Ishikawa (cell line): ENCODE results near the gene COPS8.
A peak's percentile ranks its signal among the peaks of the same experiment; 100 is the strongest.

Source experiments
- CEBPB ChIP-seq: IDR thresholded peaks from 2 replicates; pipeline ENCODE4 v1.6.1; 2012
- CREB1 ChIP-seq: IDR thresholded peaks from 2 replicates; pipeline ENCODE4 v1.6.1; 2012; ENCODE audit warnings: low read depth
- EGR1 ChIP-seq: IDR thresholded peaks from 2 replicates; pipeline ENCODE4 v1.6.1; 2012
- EP300 ChIP-seq: IDR thresholded peaks from 2 replicates; pipeline ENCODE4 v1.6.1; 2012; ENCODE audit warnings: borderline replicate concordance
- FOXM1 ChIP-seq: IDR thresholded peaks from 2 replicates; pipeline ENCODE4 v1.6.1; 2012; ENCODE audit warnings: low read depth, borderline replicate concordance
- RAD21 ChIP-seq: IDR thresholded peaks from 2 replicates; pipeline ENCODE4 v1.6.1; 2012; ENCODE audit warnings: low read depth
- TAF1 ChIP-seq: IDR thresholded peaks from 2 replicates; pipeline ENCODE4 v1.6.1; 2012; ENCODE audit warnings: low read depth, mild to moderate bottlenecking
- TCF12 ChIP-seq: IDR thresholded peaks from 2 replicates; pipeline ENCODE4 v1.6.1; 2012; ENCODE audit warnings: low read depth
- TEAD4 ChIP-seq: IDR thresholded peaks from 2 replicates; pipeline ENCODE4 v1.6.1; 2012
- YY1 ChIP-seq: IDR thresholded peaks from 2 replicates; pipeline ENCODE4 v1.6.1; 2012; ENCODE audit warnings: low read depth
- ZBTB7A ChIP-seq: IDR thresholded peaks from 2 replicates; pipeline ENCODE4 v1.6.1; 2012; ENCODE audit warnings: low read depth
- TF ChIP-seq, protein P1 (sequence below): IDR thresholded peaks from 2 replicates; pipeline ENCODE4 v1.6.1; 2012
- TF ChIP-seq, protein P2 (sequence below): IDR thresholded peaks from 2 replicates; pipeline ENCODE4 v1.6.1; 2012
- TF ChIP-seq, protein P3 (sequence below): IDR thresholded peaks from 2 replicates; pipeline ENCODE4 v1.6.1; 2012; ENCODE audit warnings: low read depth, mild to moderate bottlenecking

The COPS8 gene

DNA sequence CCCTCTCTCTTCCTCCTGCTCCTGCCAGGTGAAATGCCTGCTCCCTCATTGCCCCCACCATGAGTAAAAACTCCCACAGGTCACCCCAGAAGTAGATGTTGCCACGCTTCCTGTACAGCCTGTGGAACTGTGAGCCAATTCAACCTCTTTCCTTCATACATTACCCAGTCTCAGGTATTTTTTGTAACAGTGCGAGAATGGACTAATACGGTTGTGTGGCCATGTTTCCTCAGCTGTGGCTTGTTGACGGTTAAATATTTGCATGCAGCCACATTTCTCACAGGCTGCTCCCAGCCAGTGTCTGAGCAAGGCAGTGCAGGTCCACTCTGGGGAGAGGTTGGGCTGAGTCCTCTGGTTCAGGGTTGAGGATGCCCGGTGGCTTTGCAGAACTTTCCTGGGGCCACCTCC is 27.8 kb upstream of the COPS8 start:
- TF ChIP-seq ZBTB7A (no peak), EP300 (no peak), TEAD4 (no peak), TAF1 (no peak), FOXM1 (no peak), TCF12 (no peak), CREB1 (no peak)
- TF ChIP-seq, protein P1, sequence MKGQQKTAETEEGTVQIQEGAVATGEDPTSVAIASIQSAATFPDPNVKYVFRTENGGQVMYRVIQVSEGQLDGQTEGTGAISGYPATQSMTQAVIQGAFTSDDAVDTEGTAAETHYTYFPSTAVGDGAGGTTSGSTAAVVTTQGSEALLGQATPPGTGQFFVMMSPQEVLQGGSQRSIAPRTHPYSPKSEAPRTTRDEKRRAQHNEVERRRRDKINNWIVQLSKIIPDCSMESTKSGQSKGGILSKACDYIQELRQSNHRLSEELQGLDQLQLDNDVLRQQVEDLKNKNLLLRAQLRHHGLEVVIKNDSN = no peak

DNA sequence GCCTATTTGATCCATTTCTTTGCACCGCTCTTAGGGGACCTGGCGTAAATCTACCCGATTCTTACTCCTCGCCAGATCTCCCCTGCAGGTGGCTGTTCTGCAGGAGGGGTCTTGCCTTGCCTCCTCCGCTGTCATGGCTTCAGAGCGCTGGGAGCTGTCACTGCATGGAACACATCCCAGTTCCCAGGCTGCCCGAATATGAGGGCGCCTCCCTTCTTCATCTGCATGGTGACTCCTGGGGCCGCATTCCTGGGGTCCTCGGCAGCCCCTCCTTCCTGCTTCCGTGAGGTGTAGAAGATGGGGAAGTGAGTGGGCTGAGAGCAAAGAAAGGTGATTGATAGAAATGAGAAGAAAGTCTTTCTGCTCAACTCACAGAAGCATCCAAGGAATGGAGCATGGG is 27.3 kb upstream of the COPS8 start:
- TF ChIP-seq CREB1 (no peak), TAF1 (no peak), EGR1 (no peak)
- TF ChIP-seq, protein P2, sequence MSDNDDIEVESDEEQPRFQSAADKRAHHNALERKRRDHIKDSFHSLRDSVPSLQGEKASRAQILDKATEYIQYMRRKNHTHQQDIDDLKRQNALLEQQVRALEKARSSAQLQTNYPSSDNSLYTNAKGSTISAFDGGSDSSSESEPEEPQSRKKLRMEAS = no peak

DNA sequence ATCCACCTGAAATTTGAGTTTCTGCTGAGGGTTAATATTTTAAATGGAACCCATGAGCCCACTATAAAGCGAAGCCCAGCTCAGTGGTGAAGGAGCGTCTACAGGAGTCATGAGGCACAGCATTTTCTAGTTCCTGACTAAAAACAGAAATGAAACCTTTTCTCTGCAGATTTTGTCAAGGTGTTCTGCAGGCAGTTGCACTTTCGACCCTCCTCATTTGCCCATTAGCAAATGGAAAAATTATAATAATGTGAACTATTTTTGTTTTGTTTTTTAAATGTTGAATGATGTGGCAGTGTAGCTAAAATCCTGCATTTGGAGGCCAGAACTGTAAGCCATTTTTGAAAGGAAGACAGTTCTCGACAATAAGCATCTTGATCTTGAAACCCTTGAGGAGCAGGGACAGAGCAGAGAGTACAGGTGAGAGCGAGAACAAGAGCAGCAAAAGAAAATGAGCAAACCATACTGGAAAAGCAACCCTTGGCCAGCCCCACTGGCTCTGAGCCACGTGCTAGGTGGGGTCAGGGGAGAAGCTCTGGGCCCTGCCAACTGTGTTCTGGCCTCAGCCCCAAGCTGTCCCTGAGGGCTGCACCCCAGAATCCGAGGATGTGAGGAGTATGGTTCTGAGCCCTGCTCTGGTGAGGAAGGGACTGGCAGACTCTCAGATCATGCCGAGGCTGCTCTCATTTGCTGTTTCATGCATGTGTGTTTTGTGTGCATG is 26.4 kb upstream of the COPS8 start:
- no peak for TF ChIP-seq EGR1
- no peak for TF ChIP-seq TEAD4
- TF ChIP-seq, protein P3, sequence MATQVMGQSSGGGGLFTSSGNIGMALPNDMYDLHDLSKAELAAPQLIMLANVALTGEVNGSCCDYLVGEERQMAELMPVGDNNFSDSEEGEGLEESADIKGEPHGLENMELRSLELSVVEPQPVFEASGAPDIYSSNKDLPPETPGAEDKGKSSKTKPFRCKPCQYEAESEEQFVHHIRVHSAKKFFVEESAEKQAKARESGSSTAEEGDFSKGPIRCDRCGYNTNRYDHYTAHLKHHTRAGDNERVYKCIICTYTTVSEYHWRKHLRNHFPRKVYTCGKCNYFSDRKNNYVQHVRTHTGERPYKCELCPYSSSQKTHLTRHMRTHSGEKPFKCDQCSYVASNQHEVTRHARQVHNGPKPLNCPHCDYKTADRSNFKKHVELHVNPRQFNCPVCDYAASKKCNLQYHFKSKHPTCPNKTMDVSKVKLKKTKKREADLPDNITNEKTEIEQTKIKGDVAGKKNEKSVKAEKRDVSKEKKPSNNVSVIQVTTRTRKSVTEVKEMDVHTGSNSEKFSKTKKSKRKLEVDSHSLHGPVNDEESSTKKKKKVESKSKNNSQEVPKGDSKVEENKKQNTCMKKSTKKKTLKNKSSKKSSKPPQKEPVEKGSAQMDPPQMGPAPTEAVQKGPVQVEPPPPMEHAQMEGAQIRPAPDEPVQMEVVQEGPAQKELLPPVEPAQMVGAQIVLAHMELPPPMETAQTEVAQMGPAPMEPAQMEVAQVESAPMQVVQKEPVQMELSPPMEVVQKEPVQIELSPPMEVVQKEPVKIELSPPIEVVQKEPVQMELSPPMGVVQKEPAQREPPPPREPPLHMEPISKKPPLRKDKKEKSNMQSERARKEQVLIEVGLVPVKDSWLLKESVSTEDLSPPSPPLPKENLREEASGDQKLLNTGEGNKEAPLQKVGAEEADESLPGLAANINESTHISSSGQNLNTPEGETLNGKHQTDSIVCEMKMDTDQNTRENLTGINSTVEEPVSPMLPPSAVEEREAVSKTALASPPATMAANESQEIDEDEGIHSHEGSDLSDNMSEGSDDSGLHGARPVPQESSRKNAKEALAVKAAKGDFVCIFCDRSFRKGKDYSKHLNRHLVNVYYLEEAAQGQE = no peak
- TF ChIP-seq, protein P1 = no peak
- TF ChIP-seq YY1 = no peak
- TF ChIP-seq, protein P2 = no peak
- TF ChIP-seq TAF1 = no peak
- no peak for TF ChIP-seq TCF12
- no peak for TF ChIP-seq EP300
- no peak for TF ChIP-seq CEBPB

DNA sequence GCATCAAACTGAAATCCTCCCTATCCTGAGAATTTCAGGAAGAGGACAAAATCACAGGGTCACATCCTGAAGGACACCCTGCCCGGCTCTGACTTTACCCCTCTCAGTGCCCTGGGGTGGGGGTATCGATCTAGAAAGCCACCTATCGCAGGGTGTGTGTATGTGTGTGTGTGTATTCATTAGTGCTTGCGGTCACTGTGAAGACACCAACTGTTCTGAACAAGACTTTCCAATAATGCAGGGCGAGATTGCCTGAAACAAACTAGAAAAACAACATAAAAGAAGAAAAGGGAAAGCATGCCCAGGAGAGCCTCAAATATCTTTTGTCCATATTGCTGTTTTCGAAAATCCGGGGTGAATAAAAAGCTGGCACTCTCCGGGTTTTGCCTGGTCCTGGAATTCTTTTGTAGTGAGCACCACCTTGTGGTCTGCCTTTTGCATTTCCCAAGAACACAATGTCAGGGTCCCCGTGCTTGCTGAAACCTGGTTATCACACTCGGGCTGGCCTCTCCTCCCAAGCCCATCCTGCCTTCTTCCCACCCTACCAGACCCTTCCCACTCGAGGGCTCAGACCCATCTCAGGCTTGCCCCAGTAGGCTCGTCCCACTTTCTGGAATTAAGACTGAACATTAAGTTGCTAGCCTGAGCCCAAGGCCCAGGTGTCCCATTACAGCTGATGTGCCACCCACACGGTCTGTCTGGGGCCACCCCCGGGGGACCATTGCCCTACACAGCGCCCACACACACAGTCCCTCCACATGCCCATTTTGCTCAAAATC is 25.0 kb upstream of the COPS8 start:
- TF ChIP-seq RAD21 = peak; percentile 79
- TF ChIP-seq, protein P3 = no peak

DNA sequence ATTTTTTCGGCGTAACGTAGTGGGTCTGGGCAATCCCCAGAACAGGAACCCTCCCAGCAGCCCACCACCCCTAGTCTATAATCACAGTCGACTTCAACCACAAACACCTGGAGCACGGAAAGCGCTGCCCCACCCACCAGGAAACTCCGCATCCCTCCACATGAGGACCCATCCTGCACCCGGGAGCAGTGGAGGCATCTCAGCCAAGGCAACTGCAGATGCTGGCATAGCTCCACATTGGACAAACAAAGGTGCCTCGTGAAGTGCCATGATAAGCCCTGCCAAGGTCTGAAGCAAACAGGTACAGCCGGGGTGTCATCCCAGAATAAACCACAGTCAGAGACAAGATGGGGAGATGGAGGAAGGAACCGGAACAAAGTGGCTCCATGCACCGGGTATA is 24.3 kb upstream of the COPS8 start:
- TF ChIP-seq EP300 = no peak
- no peak for TF ChIP-seq RAD21
- TF ChIP-seq, protein P2 = no peak
- TF ChIP-seq EGR1 = no peak
- TF ChIP-seq TCF12 = no peak
- no peak for TF ChIP-seq YY1
- TF ChIP-seq, protein P1 = no peak
- TF ChIP-seq CREB1 = no peak
- TF ChIP-seq TEAD4 = no peak
- no peak for TF ChIP-seq TAF1
- TF ChIP-seq, protein P3 = no peak
- TF ChIP-seq CEBPB = no peak
